IPS-11a (cell line): ENCODE measurements around the gene NPFFR2.
"Not testable (repeated sequence)": the region's sequence is repeated elsewhere in the genome, so short reads cannot be mapped to it uniquely, and the experiment has no call there.

Experiments used
- H3K4me3 ChIP-seq: one replicate; pipeline ENCODE4 v1.5.1; 2013; ENCODE audit warnings: low read depth, low read length, control low read depth

NPFFR2 gene

DNA sequence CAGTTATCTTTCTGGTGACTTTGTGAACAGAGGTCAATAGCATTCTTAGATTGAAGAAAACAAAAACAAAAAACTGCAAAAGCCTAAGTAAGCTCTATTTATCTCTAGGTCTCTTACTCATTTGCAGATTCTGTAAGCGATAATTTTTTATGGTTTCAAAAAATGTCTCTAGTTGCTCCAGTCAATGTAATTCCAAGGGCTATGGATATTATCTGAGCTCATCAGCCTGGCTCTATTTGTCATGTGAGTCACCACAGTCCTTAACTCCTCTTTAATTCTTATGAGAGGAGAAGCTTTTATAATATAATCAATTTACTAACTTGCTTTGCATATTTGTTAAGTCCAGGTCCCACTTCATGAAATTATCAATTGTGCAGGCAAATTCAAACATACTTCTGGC, 79.1 kb downstream of the NPFFR2 start:
- no peak overlapping the region for H3K4me3 ChIP-seq

DNA sequence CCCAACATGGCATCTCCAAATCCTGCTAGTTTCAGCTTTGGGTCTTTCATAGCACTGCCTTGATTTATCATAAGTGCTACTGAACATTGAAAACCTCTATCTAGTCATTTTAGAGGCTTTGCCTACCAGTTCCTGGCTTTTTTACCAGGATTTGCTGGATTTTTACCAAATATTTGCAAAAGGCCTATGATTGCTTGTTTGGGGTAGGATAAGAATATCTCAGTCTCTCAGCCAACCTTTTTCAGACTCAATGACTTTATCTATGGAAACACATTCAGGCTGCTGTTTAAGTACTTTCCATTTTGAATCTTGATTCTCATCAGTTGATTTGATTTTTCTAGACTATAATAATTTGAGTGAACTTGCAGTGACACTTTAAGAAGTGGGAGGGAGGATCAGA, 80.1 kb downstream of the NPFFR2 start:
- no peak overlapping the region for H3K4me3 ChIP-seq

DNA sequence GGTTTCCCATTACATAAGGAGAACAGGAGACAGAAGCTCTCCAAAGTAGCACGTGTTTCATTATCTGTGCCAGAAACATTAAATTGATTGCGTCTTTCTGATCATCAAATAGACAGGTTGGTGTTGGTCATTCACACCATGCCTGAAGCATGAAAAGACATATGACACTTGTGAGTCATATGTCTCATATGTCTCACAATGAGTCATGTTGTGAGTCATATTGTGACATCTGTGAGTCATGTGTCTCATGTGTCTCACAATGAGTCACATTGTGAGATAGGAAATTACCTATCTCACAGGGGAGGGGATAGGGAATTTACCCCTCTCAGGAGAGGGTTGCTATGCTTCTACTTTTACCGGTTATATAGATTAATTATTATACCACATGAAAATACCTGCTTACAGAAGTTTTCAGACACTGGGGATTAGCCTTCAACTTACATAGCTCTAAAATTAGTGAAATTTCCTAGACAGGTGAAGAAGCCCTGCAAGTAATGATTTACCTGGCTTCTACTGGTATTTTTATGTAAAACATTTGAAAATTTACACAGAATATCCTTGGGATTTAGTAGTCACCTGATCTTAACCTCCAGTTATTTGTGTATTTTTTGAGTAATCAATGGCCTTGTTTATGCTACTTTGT, 80.8 kb downstream of the NPFFR2 start:
- no peak overlapping the region for H3K4me3 ChIP-seq

DNA sequence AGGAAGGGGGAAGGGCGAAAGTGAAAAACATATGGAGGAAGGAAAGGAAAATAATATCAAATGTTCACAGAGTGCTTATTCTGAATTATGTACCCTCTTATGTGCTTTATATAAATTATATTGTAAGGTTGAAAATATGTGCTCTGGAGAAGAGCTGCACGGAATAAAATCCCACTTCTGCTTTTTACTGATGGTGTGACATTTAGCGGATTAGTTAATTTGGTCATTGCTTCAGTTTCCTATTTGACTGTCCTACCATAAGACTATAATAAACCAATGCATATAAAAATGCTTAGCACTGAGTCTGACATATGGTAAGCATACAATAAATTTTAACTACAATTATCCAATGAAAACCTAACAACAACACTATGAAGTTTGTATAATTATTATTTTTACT, 86.2 kb downstream of the NPFFR2 start:
- no peak overlapping the region for H3K4me3 ChIP-seq

DNA sequence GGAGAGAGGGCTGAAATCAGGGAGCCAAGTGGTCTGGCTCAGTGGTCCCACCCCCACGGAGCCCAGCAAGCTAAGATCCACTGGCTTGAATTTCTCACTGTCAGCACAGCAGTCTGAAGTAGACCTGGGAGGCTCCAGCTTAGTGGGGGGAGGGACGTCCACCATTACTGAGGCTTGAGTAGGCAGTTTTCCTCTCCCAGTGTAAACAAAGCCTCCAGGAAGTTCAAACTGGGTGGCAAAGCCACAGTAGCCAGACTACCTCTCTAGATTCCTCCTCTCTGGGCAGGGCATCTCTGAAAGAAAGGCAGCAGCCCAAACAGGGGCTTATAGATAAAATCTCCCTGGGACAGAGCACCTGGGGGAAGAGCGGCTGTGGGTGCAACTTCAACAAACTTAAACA, 88.1 kb downstream of the NPFFR2 start:
- H3K4me3 ChIP-seq, result no peak overlapping the region

DNA sequence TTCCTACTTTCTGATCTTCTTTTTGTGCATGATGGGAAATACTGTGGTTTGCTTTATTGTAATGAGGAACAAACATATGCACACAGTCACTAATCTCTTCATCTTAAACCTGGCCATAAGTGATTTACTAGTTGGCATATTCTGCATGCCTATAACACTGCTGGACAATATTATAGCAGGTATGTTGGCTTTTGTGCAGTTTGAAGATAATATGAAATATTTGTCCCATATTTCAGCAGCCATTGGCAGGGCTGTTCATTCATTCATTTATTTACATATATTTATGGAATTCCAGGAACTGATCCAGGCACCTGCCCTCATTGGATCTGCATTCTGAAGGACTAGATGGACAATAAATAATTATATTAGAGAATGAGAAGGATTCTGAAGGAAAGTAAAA, 96.9 kb downstream of the NPFFR2 start:
- H3K4me3 ChIP-seq, result no peak overlapping the region

DNA sequence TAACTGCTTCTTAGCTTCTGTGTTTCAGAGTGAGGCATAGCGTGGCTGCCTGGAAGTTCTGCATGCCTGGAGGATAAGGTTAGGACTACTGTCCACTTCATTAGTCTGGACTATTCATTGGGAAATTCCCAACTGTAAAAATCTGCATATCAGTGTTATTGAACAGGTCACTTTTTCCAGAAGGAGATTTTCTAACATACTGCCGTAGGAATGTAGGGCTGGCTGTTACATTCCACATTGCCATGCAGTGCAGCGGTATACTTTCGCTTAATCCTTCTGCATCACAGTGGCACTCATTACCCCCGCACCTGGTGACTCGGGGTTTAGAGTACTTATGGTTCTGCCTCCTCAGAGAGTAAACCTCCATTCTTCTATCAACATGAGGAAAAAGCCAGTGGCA, 104.6 kb downstream of the NPFFR2 start:
- H3K4me3 ChIP-seq, result no peak overlapping the region

DNA sequence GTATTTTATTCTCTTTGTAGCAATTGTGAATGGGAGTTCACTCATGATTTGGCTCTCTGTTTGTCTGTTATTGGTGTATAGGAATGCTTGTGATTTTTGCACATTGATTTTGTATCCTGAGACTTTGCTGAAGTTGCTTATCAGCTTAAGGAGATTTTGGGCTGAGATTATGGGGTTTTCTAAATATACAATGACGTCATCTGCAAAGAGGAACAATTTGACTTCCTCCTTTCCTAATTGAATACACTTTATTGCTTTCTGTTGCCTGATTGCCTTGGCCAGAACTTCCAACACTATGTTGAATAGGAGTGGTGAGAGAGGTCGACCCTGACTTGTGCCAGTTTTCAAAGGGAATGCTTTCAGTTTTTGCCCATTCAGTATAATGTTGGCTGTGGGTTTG, 108.2 kb downstream of the NPFFR2 start:
- not testable (repeated sequence) for H3K4me3 ChIP-seq

DNA sequence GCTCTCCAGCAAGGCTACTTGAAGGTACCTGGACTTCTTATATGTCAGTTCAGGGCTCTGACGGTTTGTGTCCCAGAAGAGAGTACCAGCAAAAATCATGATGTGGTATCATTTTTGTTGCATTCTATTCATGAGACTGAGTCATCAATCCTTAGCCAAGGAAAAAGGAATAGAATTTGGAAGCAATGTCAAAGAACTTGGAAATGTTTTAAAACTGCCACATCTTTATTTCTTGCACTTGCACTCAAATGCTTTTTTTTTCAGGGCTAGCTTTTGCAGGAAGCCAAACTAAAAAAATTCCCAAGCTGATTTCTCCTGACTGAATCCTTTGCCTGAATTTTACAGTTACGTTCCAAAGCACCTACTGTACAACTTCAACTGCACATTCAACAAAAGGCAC, 112.4 kb downstream of the NPFFR2 start:
- H3K4me3 ChIP-seq, result no peak overlapping the region

DNA sequence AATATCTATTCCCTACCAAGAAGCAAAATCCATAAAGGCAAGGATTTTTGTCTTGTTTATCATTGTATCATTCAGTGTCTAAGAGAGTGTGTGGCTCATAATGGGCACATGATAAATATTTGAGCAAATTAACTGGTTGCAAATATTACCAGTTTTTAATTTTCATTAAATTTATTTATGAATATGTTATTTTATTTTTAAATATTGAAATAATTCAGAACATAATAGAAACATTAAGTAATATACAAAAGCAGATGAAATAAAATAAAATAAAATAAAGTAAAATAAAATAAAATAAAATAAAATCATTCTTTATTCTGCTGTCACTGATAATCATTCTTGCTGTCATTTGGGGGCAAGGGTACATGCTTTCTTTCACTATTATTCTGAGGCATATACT, 120.9 kb downstream of the NPFFR2 start:
- no peak overlapping the region for H3K4me3 ChIP-seq

DNA sequence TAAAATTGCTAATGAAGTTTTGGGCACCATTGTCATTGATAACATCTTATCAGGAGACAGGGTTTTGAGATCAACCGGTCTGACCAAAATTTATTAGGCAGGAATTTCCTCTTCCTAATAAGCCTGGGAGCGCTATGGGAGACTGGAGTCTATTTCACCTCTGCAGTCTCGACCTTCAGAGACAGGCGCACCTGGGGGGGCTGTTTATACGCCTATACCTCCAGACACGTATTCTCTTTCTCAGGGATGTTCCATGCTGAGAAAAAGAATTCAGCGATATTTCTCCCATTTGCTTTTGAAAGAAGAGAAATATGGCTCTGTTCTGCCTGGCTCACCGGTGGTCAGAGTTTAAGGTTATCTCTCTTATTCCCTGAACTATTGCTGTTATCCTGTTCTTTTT, 121.8 kb downstream of the NPFFR2 start:
- not testable (repeated sequence) for H3K4me3 ChIP-seq

DNA sequence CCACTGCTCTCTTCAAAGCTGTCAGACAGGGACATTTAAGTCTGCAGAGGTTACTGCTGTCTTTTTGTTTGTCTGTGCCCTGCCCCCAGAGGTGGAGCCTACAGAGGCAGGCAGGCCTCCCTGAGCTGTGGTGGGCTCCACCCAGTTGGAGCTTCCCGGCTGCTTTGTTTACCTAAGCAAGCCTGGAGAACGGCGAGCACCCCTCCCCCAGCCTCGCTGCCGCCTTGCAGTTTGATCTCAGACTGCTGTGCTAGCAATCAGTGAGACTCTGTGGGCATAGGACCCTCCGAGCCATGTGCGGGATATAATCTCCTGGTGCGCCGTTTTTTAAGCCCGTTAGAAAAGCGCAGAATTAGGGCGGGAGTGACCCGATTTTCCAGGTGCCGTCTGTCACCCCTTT, 137.5 kb downstream of the NPFFR2 start:
- H3K4me3 ChIP-seq, result not testable (repeated sequence)

DNA sequence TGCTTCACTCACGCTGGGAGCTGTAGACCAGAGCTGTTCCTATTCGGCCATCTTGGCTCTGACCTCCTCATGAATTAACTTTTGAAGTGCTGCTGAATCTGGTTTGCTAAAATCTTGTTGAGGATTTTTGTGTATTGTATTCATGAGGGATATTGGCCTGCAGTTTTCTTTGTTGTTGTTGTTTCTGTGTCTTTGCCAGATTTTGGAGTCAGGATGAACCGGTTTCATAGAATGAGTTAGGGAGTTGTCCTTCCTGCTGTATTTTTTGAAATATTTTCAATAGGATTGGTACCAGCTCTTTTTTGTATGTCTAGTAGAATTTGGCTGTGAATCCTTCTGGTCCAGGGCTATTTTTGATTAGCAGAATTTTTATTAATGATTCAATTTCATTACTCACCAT, 138.1 kb downstream of the NPFFR2 start:
- H3K4me3 ChIP-seq, result no peak overlapping the region

DNA sequence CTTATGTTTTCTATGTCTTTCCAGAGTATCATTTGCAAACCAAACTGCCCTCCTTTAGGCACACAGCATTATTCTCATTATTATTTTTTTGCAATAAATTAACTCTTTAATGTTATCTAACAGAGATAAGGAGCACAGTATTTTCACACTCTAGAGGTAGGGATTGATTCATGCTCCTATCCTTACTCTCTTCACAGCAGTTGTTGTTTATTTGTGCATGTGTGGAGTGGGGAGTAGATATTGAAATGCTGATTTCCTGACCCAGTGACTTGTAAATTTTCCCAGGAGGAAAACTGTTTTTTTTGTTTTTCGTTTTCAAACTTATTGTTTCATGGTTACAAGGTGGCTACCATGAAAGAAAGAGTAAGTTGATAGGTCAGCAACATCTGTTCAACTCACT, 140.0 kb downstream of the NPFFR2 start:
- H3K4me3 ChIP-seq, result no peak overlapping the region

DNA sequence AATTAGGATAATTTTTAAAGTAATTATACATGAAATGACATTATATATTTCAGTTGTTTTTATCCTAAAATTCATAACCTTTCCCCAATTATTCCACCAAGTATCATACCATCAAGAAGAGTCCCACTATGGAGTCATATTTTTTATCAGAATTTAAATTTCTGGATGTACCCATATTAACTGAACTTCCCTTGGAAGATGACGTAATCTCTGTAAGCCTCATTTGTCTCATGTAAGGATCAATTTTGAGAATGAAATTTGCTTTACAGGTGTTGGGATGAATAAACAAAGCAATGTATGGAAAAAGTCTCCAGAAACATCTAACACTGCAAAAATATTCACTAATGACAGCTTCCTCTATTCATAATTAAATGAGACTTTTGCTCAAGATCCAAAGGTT, 147.5 kb downstream of the NPFFR2 start:
- no peak overlapping the region for H3K4me3 ChIP-seq

DNA sequence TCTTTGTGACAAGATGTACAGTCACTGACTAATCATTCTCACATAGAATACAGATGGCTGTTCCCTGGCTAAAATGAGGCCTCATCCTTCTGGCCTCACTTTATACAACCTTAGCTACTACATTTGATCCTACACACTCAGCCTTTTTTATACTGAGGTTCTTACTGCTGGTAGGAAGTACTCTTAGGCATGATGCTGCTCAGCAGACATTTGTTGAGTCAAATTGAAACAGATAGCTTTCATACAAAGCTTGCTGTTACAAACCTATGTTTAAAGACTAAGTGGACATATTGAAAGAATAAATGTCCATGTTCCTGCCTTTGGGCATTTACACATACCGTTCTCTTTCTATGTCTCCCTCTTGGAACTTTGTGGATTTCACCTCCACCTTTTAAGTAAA, 154.9 kb downstream of the NPFFR2 start:
- no peak overlapping the region for H3K4me3 ChIP-seq

DNA sequence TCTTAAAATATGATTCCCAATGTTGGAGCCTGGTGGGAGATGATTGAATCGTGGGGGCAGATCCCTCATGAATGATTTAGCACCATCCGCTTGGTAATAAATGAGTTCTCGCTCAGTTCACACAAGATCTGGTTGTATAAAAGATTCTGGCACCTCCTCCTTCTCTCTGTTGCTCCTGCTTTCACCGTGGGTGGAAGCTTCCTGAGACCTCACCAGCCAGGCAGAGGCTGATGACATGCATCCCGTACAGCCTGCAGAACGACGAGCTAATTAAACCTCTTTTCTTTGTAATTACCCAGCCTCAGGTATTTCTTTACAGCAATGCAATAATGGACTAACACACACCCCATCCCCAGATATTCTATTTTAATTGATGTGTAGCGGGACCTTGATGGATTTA, 162.2 kb downstream of the NPFFR2 start:
- no peak overlapping the region for H3K4me3 ChIP-seq

DNA sequence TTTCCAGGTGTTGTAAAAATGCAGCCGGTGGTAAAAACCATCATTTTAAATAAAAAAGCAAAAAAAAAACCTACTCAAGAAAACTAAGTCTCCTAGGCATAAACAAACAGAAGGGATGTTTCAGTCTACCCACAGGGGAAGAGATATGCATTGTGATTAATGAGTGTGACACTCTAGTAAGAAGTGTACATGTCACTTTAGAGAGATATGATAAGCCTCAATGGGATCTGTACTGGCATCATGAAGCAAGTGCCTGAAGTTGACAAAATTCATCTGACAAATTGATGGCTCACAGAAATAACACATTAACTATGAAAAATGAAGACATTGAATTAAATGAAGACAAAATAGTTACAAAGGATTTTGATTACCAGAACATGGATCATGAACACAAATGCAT, 162.7 kb downstream of the NPFFR2 start:
- H3K4me3 ChIP-seq, result no peak overlapping the region
